SIG-M5 (cell line): ENCODE results near the gene COCH.
"Not testable (repeated sequence)": the region's sequence is repeated elsewhere in the genome, so short reads cannot be mapped to it uniquely, and the experiment has no call there.

Experiments
- DNase-seq: peaks from one replicate; lab custom pipeline; 2025; lab: John Stamatoyannopoulos, UW

Gene COCH

DNA sequence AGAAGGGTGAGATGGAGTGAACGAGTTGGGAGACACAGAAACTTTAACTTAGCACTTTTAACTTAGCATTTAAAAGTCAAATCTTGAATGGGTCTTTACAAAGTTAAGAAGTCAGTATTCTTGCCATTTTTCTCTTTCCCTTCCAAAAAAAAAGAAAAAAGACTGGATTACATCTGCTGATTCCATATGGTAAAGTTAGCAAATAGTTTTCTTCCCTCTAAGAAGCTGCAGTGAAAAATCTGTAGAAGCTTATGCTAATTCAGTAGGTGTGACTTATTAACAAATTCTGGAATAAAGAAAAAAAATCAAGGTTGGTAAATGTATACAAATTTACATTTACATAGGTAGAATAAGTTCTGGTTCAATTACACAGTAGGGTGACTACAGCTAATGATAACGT lies 50.9 kb downstream of the COCH start:
- no peak for DNase-seq

DNA sequence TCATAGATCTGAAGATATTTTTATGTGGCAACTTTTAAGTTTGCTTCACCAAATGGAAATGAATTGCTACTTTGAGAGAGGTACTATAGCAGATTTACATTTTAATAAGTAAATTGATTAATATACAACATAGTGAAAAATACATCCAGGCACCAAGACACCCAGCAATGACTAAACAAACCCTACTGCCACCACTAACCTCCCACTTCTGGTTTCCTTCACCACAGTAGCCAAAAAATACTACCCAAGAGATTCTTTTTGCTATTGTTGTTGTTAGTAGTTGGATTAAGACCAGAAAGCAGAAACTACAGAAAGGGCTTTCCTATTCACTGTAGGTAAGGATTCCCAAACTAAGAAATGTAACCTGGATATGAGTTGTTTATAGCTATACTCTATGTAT lies 54.1 kb downstream of the COCH start:
- no peak for DNase-seq

DNA sequence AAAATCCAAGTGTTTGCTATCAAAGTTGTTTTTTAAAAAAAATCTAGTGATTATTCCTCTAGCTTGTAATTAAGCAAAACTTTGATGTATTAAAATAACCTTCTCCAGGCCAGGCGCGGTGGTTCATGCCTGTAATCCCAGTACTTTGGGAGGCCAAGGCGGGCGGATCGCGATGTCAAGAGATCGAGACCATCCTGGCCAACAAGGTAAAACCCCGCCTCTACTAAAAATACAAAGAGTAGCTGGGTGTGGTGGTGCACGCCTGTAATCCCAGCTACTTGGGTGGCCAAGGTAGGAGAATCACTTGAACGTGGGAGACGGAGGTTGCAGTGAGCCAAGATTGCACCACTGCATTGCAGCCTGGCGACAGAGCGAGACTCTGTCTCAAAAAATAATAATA lies 59.6 kb downstream of the COCH start:
- DNase-seq: not testable (repeated sequence)

DNA sequence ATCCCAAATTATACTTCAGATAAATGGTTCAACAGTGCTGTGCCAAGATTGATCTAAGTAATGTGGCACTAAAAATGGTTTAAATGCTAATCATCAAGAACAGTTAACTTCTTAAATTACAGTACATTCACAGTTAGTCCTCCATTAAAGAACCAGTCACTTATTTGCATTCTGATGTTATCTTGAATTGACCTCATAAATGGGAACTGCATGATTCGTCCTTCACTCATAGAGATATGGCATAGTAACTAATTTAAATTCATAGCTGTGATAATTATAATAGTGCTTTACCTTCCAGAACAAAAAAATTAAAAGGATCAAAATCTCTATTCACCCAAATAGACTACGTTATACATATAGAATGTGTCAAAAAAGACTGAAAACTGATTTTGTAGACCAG lies 61.1 kb downstream of the COCH start:
- DNase-seq: no peak

DNA sequence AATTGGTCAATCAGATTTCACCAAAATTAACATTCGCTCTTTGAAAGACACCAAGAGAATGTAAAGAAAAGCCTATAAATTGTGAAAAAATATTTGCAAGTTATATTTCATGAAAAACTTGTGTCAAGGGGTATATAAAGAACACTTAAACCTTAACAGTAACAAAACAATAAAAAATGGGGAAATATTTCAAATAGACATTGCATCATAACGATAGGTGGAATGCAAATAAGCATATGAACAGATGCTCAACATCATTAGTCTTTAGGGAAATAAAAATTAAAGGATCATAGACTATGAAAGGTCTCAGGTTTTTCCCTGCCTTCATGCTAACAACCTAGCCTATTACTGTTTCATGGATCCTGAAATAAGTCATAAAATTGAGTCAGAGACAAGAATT lies 64.3 kb downstream of the COCH start:
- no peak for DNase-seq
